Measurements from ENCODE around the gene PPP4R3A. TPM values are rescaled to one million over a fixed set of nuclear protein-coding genes. Genes with fewer than 3 reads are reported as not detected.
A peak's percentile ranks its signal among the peaks of the same experiment; 100 is the strongest.
"Not testable (repeated sequence)": the region's sequence is repeated elsewhere in the genome, so short reads cannot be mapped to it uniquely, and the experiment has no call there.

The PPP4R3A gene
- 34.6 and 61.8 TPM in 2 replicates for total RNA-seq (2014; rRNA removed; shearing (Covaris generic))

- peaks cover 28% of the 10 kb centered on the region for H3K36me3 ChIP-seq
- peak within 1 kb of the TSS; percentile 97 for H3K27ac ChIP-seq
- no peaks in the 10 kb centered on the region for H3K27me3 ChIP-seq (replicated peaks)
- peak within 1 kb of the TSS; percentile 78 for H3K4me3 ChIP-seq
- no peaks in the 10 kb centered on the region for H3K9me3 ChIP-seq (replicated peaks)
- peak; percentile 94 to 97 for DNase-seq (ENCODE audit: low read depth in 1 of 2, low spot score in 2 of 2)
- peaks cover 8% of the 10 kb centered on the region for H3K4me1 ChIP-seq (replicated peaks)
These were observed at the start of gene PPP4R3A for GRCh38 chr14:91510171-91511042. TSS of gene PPP4R3A (minus strand) at chr14:91510310. CDS start at chr14:91509647, 663 bp downstream.

GRCh38 chr14:91555531-91555930, 45.4 kb upstream of the PPP4R3A start:
- H3K27me3 ChIP-seq (replicated peaks): no peaks in the 10 kb centered on the region
- no peak for DNase-seq (ENCODE audit: low read depth in 1 of 2, low spot score in 2 of 2)
- no peaks in the 10 kb centered on the region for H3K9me3 ChIP-seq (replicated peaks)
- H3K36me3 ChIP-seq: no peaks in the 10 kb centered on the region
- no peak overlapping the region for H3K4me3 ChIP-seq
- no peaks in the 10 kb centered on the region for H3K4me1 ChIP-seq (replicated peaks)
- H3K27ac ChIP-seq: no peak overlapping the region

GRCh38 chr14:91554535-91555332, 44.6 kb upstream of the PPP4R3A start:
- Histone ChIP-seq H3K4me3 (no peak overlapping the region), H3K4me1 (replicated peaks) (no peaks in the 10 kb centered on the region), H3K27ac (no peak overlapping the region), H3K9me3 (replicated peaks) (no peaks in the 10 kb centered on the region), H3K27me3 (replicated peaks) (no peaks in the 10 kb centered on the region), H3K36me3 (no peaks in the 10 kb centered on the region)
- no peak for DNase-seq (ENCODE audit: low read depth in 1 of 2, low spot score in 2 of 2)

GRCh38 chr14:91548108-91548507, 38.0 kb upstream of the PPP4R3A start:
- no peak overlapping the region for H3K4me3 ChIP-seq
- DNase-seq (ENCODE audit: low read depth in 1 of 2, low spot score in 2 of 2): no peak

GRCh38 chr14:91545946-91546716, 36.0 kb upstream of the PPP4R3A start:
- DNase-seq (ENCODE audit: low read depth in 1 of 2, low spot score in 2 of 2): no peak
- Histone ChIP-seq H3K4me1 (replicated peaks) (no peaks in the 10 kb centered on the region), H3K9me3 (replicated peaks) (no peaks in the 10 kb centered on the region), H3K36me3 (no peaks in the 10 kb centered on the region), H3K27me3 (replicated peaks) (no peaks in the 10 kb centered on the region), H3K4me3 (no peak overlapping the region), H3K27ac (no peak overlapping the region)

More at GRCh38 chr14:91548108-91548507, 38.0 kb upstream of the PPP4R3A start:
- H3K27ac ChIP-seq: no peak overlapping the region
- H3K36me3 ChIP-seq: no peaks in the 10 kb centered on the region
- no peaks in the 10 kb centered on the region for H3K9me3 ChIP-seq (replicated peaks)
- no peaks in the 10 kb centered on the region for H3K4me1 ChIP-seq (replicated peaks)
- H3K27me3 ChIP-seq (replicated peaks): no peaks in the 10 kb centered on the region

GRCh38 chr14:91545204-91545603, 35.1 kb upstream of the PPP4R3A start:
- H3K4me1 ChIP-seq (replicated peaks): no peaks in the 10 kb centered on the region
- no peaks in the 10 kb centered on the region for H3K27me3 ChIP-seq (replicated peaks)
- H3K9me3 ChIP-seq (replicated peaks): no peaks in the 10 kb centered on the region
- no peak overlapping the region for H3K27ac ChIP-seq
- no peaks in the 10 kb centered on the region for H3K36me3 ChIP-seq
- no peak overlapping the region for H3K4me3 ChIP-seq
- no peak for DNase-seq (ENCODE audit: low read depth in 1 of 2, low spot score in 2 of 2)

- Histone ChIP-seq H3K4me3 (no peak overlapping the region), H3K4me1 (replicated peaks) (no peaks in the 10 kb centered on the region), H3K36me3 (no peaks in the 10 kb centered on the region), H3K9me3 (replicated peaks) (no peaks in the 10 kb centered on the region), H3K27ac (no peak overlapping the region), H3K27me3 (replicated peaks) (no peaks in the 10 kb centered on the region; the same call in 1 of the 2 replicates)
- DNase-seq (ENCODE audit: low read depth in 1 of 2, low spot score in 2 of 2): no peak
These were observed 26.2 kb upstream of the PPP4R3A start for GRCh38 chr14:91536327-91536726.

GRCh38 chr14:91534059-91534458, 23.9 kb upstream of the PPP4R3A start:
- not testable (repeated sequence) for DNase-seq (ENCODE audit: low read depth in 1 of 2, low spot score in 2 of 2)

GRCh38 chr14:91533623-91534022, 23.5 kb upstream of the PPP4R3A start:
- H3K4me3 ChIP-seq: no peak overlapping the region
- H3K4me1 ChIP-seq (replicated peaks): no peaks in the 10 kb centered on the region
- DNase-seq (ENCODE audit: low read depth in 1 of 2, low spot score in 2 of 2): no peak
- H3K9me3 ChIP-seq (replicated peaks): no peaks in the 10 kb centered on the region
- no peak overlapping the region for H3K27ac ChIP-seq
- no peaks in the 10 kb centered on the region; the same call in 1 of the 2 replicates for H3K27me3 ChIP-seq (replicated peaks)
- no peaks in the 10 kb centered on the region for H3K36me3 ChIP-seq

More at GRCh38 chr14:91534059-91534458, 23.9 kb upstream of the PPP4R3A start:
- not testable (repeated sequence) for H3K27me3 ChIP-seq (replicated peaks); H3K36me3 ChIP-seq; H3K4me1 ChIP-seq (replicated peaks); H3K4me3 ChIP-seq; H3K27ac ChIP-seq; H3K9me3 ChIP-seq (replicated peaks)

GRCh38 chr14:91523972-91524371, 13.9 kb upstream of the PPP4R3A start:
- no peak overlapping the region for H3K4me3 ChIP-seq
- DNase-seq (ENCODE audit: low read depth in 1 of 2, low spot score in 2 of 2): no peak
- no peaks in the 10 kb centered on the region for H3K27me3 ChIP-seq (replicated peaks)
- no peak overlapping the region for H3K27ac ChIP-seq
- H3K9me3 ChIP-seq (replicated peaks): no peaks in the 10 kb centered on the region
- H3K4me1 ChIP-seq (replicated peaks): no peaks in the 10 kb centered on the region
- no peaks in the 10 kb centered on the region for H3K36me3 ChIP-seq

- H3K27ac ChIP-seq: no peak overlapping the region
- no peaks in the 10 kb centered on the region for H3K4me1 ChIP-seq (replicated peaks)
- H3K4me3 ChIP-seq: no peak overlapping the region
- no peak for DNase-seq (ENCODE audit: low read depth in 1 of 2, low spot score in 2 of 2)
- H3K9me3 ChIP-seq (replicated peaks): no peaks in the 10 kb centered on the region
- no peaks in the 10 kb centered on the region for H3K36me3 ChIP-seq
- 0 out of 2 replicates have a peak, but pooled peaks cover 3% of the 10 kb centered on the region for H3K27me3 ChIP-seq (replicated peaks)
These were observed 11.0 kb upstream of the PPP4R3A start for GRCh38 chr14:91521061-91521640.

GRCh38 chr14:91520138-91520537, 10.0 kb upstream of the PPP4R3A start:
- Histone ChIP-seq H3K4me1 (replicated peaks) (no peaks in the 10 kb centered on the region), H3K27me3 (replicated peaks) (0 out of 2 replicates have a peak, but pooled peaks cover 3% of the 10 kb centered on the region), H3K27ac (no peak overlapping the region), H3K9me3 (replicated peaks) (no peaks in the 10 kb centered on the region), H3K4me3 (no peak overlapping the region), H3K36me3 (no peaks in the 10 kb centered on the region)
- DNase-seq (ENCODE audit: low read depth in 1 of 2, low spot score in 2 of 2): no peak

All from SJSA1 (cell line).